Stimulated activated CD4-positive, alpha-beta T cell treated with anti-CD3 and anti-CD28 coated beads, TNF-alpha, amount 100 ng/mL, for 4 hours (primary cell): Measurements from ENCODE around the gene RBFOX1.

Experiments
- DNase-seq, 3 experiments: peaks; one replicate each; pipeline ENCODE4 v3.0.0-alpha.2; 2020; ENCODE audit warnings: low read depth in 3 of 3

Gene RBFOX1

GRCh38 chr16:7689234-7689633, 356.6 kb downstream of the RBFOX1 start:
- no peak for DNase-seq

DNA sequence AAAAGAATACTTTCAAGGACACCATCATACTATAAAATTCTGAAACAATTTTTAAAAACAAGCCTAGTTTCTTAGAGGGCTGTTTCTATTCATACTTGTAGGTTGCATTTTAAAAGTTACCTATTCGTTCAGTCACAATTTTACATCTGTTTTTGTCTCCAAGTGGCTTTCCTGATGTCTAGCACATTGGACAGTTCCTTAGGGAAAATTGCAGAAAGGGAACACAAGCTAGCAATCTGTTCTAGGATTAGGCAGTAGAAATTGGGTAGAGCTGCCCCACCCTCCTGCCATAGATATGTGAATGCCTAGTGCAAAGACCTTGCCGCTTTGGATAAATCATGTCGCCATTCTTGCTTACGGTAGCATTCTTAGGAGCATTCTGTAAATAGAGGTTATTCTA, 358.9 kb downstream of the RBFOX1 start:
- no peak for DNase-seq

GRCh38 chr16:7703672-7704071, 371.0 kb downstream of the RBFOX1 start:
- DNase-seq = no peak

DNA sequence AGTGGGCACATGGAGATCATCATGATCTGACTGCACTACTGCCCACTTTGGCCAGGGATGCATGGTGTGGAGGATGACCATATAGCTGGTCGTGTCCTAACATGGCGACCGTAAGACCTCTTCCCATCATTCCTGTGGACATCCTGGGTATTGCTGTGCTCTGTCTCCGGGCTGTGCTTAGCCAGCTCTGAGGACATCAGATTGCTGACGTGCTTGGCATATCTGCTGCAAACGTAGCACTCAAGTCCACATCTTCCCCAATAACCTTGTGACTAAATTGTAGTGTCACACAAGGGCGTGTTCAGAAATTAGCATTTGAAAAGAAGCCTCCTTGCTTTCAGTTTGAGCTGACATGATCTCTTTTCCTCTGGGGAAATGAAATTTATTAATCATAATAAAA, 373.2 kb downstream of the RBFOX1 start:
- DNase-seq = no peak

- DNase-seq = no peak
Observed at GRCh38 chr16:7709186-7709585, 376.5 kb downstream of the RBFOX1 start.

DNA sequence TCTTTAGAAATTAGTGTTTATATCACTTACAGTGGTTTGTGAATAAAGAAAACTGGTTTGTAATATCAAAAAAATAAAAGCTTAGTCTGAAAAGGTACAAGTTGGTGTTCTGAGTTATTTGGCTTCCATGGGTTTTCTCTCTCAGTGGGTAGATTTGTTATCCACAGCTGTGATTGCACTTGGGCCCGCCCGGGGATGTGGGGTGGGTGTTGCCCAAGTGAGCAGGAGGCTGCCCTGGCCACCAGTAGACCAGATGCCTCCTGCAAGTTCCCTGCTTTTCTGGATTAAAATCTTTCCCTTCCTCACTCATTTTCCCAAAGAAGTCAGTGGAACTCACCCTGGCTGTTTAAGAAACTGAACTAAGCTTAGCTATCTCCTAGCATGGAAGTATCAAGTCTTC, 380.6 kb downstream of the RBFOX1 start:
- no peak for DNase-seq

DNA sequence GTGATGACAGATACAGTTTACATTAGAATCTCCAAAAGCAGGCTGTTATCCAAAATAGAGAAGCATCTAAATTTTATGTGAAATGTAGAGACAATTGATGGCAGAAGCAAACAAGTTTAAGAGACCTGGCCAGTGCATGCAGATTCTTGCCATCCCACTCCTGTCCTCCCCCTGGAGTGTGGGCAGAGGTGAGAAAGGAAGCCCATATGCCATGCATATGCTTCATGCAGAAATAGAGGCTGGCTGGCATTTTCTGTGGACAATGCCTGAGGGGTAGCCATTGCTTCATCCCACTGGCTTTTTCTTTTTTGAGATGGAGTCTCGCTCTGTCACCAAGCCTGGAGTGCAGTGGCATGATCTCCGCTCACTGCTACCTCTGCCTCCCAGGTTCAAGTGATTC, 382.1 kb downstream of the RBFOX1 start:
- DNase-seq = no peak

DNA sequence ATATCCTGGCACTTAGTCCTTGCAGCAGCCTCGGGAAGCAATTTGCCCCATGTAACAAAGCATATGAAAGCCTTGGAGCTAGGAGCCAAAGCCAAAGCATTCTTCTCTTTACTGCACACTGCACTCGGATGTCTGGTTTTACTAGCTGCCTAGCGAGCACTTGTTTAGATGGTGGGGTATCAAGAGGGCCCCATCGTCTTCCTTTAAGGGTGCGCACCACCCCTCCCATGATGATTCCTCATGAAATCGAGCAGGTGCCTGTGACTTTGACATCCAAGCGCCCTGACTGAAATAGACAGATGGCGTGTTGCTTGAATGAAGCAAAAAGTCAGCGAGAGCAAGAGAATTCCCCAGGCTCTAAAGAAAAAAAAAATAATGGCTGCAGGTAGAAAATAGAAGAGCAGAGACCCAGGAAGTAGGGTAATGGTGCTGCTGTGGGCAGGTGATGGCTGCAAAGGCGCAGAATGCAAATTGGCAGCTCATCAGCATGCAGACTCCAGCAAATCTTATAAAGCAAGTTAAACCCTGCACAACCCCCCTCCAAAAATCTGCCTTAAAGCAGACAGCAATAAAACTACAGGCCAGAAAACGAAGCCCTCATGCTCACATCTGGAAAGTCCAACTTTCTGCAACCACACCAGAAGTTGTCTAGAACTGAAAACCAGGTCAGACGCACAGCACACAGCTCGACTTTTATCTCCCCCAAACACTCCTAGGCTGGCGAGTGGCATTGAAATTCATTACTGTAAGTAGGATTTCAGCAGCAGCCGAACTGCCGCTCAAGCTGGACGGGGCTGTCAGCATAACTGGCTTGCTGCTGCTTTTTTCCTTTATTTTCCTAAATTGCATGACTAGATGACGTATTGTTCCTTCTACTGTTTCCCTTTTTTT, 384.3 kb downstream of the RBFOX1 start:
- DNase-seq = no peak

GRCh38 chr16:7722761-7723160, 390.1 kb downstream of the RBFOX1 start:
- no peak for DNase-seq

- DNase-seq = no peak
Observed at GRCh38 chr16:7731141-7731540, 398.5 kb downstream of the RBFOX1 start.

GRCh38 chr16:7736138-7736665, 403.6 kb downstream of the RBFOX1 start:
- no peak for DNase-seq

GRCh38 chr16:7742626-7743025, 410.0 kb downstream of the RBFOX1 start:
- DNase-seq = no peak

- DNase-seq = no peak
Observed at GRCh38 chr16:7744546-7745264, 412.1 kb downstream of the RBFOX1 start.

DNA sequence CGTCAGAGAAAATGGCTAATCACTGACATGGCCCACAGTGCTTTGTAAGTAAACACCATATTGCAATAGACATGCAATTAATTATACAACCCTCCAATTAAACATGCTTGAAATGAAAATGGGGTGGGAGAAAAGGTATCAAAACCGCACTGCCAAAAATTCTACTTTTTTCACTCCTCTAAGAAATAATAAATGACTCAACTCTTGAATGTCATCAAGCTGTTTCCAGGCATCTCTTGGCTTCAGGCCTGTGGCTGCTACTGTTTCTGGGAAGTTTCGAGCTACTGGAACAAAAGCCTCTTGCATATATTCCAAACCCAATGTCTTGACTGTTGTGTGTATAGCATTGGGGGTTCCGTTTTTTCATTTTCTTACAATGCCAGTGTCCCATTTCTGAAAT, 412.6 kb downstream of the RBFOX1 start:
- DNase-seq = no peak

DNA sequence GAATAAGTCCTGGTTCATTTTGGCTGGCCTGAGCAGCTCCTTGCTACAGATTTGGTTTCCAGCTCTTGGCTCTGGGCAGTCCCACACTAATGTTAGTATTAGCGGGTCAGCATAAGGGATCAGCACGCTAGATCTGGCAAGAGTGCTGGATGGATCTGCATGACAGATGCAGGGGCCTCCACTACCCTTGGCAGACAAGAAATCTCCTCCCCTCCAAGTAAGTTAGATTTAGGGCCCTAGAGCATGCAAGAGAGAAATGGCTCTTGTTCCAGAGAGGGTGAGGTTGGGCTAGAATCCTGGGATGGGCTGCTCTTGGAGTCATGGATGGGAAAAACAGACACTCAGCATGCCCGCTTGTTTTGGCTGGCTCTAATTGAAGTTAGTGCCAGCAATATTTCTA, 414.3 kb downstream of the RBFOX1 start:
- no peak for DNase-seq

- no peak for DNase-seq
Observed at GRCh38 chr16:7748522-7748921, 415.9 kb downstream of the RBFOX1 start.

GRCh38 chr16:7755347-7755882, 422.8 kb downstream of the RBFOX1 start:
- DNase-seq = no peak
